A673 (cell line): ENCODE results near the gene CRHBP.

Experiments
- CTCF ChIP-seq: fragments of 300-800, 200-600 bp; sonication (generic); conservative IDR thresholded peaks from 2 replicates; pipeline ENCODE4 v1.5.1; 2017; ENCODE audit warnings: low read depth, mild to moderate bottlenecking, antibody characterized with exemption, low read length, moderate library complexity, mixed read lengths
- EZH2 ChIP-seq: fragments of 200-600 bp; sonication (generic); IDR thresholded peaks from 2 replicates; pipeline ENCODE4 v1.6.1; 2017; ENCODE audit warnings: borderline replicate concordance, low read depth, mild to moderate bottlenecking, mixed read lengths, antibody characterized with exemption, low read length; ENCODE audit not compliant: poor library complexity, severe bottlenecking

DNA sequence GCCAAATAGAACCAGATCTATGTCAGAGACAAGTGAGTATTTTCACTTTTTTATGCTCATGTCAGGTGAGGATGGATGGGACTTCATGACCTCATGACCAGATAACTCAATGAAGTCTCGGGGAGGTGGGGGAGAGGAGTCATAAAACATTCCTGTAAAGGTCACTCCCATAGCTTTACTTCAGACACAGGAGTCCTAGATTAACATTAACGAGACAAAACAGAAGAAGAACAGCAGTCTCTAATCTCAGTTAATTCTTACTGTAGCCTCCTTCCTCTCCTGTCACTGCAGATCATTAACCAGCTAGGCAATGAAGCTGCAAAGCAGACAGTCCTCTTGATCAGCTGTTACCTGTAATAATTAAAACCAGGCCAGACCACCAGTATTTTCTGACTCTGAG lies 11.2 kb downstream of the CRHBP start:
- no peak for TF ChIP-seq CTCF
- TF ChIP-seq EZH2: no peak
